Neural cell (in vitro differentiated cells): ENCODE measurements around the gene MLIP. TPM values are rescaled to one million over a fixed set of nuclear protein-coding genes. Genes with fewer than 3 reads are reported as not detected.

Experiments used
- H2AFZ ChIP-seq: fragments of 200-600, 300-800 bp; sonication (generic), shearing (Covaris generic); 2 replicates; pipeline ENCODE4 v1.6.0; 2014; ENCODE audit warnings: low read depth, mild to moderate bottlenecking, antibody characterized with exemption, low read length, moderate library complexity
- H3F3A ChIP-seq: fragments of 200-600 bp; shearing (Covaris generic); 2 replicates; pipeline ENCODE4 v1.6.1; 2016; ENCODE audit warnings: mild to moderate bottlenecking, moderate library complexity, mixed read lengths, antibody characterized with exemption, low read length; ENCODE audit not compliant: insufficient read depth, poor library complexity, severe bottlenecking
- H3K27ac ChIP-seq: fragments of 200-600, 300-800 bp; sonication (generic), shearing (Covaris generic); 2 replicates; pipeline ENCODE4 v1.5.1; 2014; ENCODE audit warnings: mild to moderate bottlenecking, low read length, moderate library complexity
- H3K27me3 ChIP-seq: fragments of 300-800, 200-600 bp; sonication (generic), shearing (Covaris generic); 2 replicates; pipeline ENCODE4 v1.6.0; 2014; ENCODE audit warnings: mild to moderate bottlenecking, low read depth, low read length, moderate library complexity; ENCODE audit not compliant: insufficient read depth
- H3K36me3 ChIP-seq: fragments of 300-800, 200-600 bp; sonication (generic), shearing (Covaris generic); 2 replicates; pipeline ENCODE4 v1.5.1; 2014; ENCODE audit warnings: mild to moderate bottlenecking, antibody characterized with exemption, low read length, moderate library complexity; ENCODE audit not compliant: insufficient read depth
- H3K4me2 ChIP-seq: fragments of 300-800, 200-600 bp; sonication (generic), shearing (Covaris generic); 2 replicates; pipeline ENCODE4 v1.6.0; 2014; ENCODE audit warnings: mild to moderate bottlenecking, low read length
- H3K4me3 ChIP-seq: fragments of 300-800, 200-600 bp; sonication (generic), shearing (Covaris generic); 2 replicates; pipeline ENCODE4 v1.5.1; 2014; ENCODE audit warnings: mild to moderate bottlenecking, low read length, moderate library complexity
- H3K79me2 ChIP-seq: fragments of 200-600 bp; shearing (Covaris generic); replicated peaks from 2 replicates; pipeline ENCODE4 v1.6.0; 2014; ENCODE audit warnings: mild to moderate bottlenecking, low read length, moderate library complexity; ENCODE audit not compliant: insufficient read depth
- H3K9ac ChIP-seq: fragments of 300-800, 200-600 bp; sonication (generic), shearing (Covaris generic); 2 replicates; pipeline ENCODE4 v1.6.1; 2016; ENCODE audit warnings: mild to moderate bottlenecking, low read length, mixed read lengths
- H3K9me2 ChIP-seq: fragments of 200-600 bp; shearing (Covaris generic); 2 replicates; pipeline ENCODE4 v1.6.1; 2016; ENCODE audit warnings: mild to moderate bottlenecking, low read length, mixed read lengths; ENCODE audit not compliant: insufficient read depth
- H3K9me3 ChIP-seq: fragments of 200-600, 300-800 bp; sonication (generic), shearing (Covaris generic); 2 replicates; pipeline ENCODE4 v1.6.1; 2016; ENCODE audit warnings: mild to moderate bottlenecking, mixed run types, low read length, moderate library complexity, mixed read lengths
- H4K20me1 ChIP-seq: fragments of 200-600 bp; shearing (Covaris generic); 2 replicates; pipeline ENCODE4 v1.6.1; 2016; ENCODE audit warnings: mild to moderate bottlenecking, mixed run types; ENCODE audit not compliant: insufficient read depth
- EP300 ChIP-seq: fragments of 450-650 bp; conservative IDR thresholded peaks from 2 replicates; pipeline ENCODE4 v1.6.1; 2014; ENCODE audit warnings: antibody characterized with exemption, mild to moderate bottlenecking, moderate library complexity; ENCODE audit not compliant: poor library complexity, severe bottlenecking
- EZH2 ChIP-seq: fragments of 200-600, 300-800 bp; shearing (Covaris generic), sonication (generic); IDR thresholded peaks from 2 replicates; pipeline ENCODE4 v1.6.1; 2014; ENCODE audit warnings: antibody characterized with exemption, low read length, borderline replicate concordance, mild to moderate bottlenecking; ENCODE audit not compliant: insufficient read depth, poor library complexity, severe bottlenecking
- MXI1 ChIP-seq: fragments of 450-650 bp; conservative IDR thresholded peaks from 2 replicates; pipeline ENCODE4 v1.6.1; 2014; ENCODE audit warnings: antibody characterized with exemption, mild to moderate bottlenecking; ENCODE audit not compliant: poor library complexity, severe bottlenecking
- POLR2AphosphoS5 ChIP-seq: IDR thresholded peaks from 2 replicates; pipeline ENCODE4 v1.6.1; 2012
- RAD21 ChIP-seq: fragments of 450-650 bp; conservative IDR thresholded peaks from 2 replicates; pipeline ENCODE4 v1.6.1; 2014; ENCODE audit warnings: antibody characterized with exemption, mild to moderate bottlenecking, moderate library complexity
- SMC3 ChIP-seq: fragments of 450-650 bp; conservative IDR thresholded peaks from 2 replicates; pipeline ENCODE4 v1.6.1; 2014; ENCODE audit warnings: antibody characterized with exemption, mild to moderate bottlenecking, moderate library complexity; ENCODE audit not compliant: poor library complexity
- TAF1 ChIP-seq: IDR thresholded peaks from 2 replicates; pipeline ENCODE4 v1.6.1; 2012; ENCODE audit warnings: low read depth
- polyA plus RNA-seq: library from polyadenylated mRNA; depleted of rRNA; stranded (reverse); fragments of >200 nt; gene quantifications from 2 replicates; pipeline ENCODE4 v1.2.3, GENCODE V29; 2014
- TF ChIP-seq, protein P1 (sequence below): IDR thresholded peaks from 2 replicates; pipeline ENCODE4 v1.6.1; 2012; ENCODE audit warnings: borderline replicate concordance
- TF ChIP-seq, protein P2 (sequence below): fragments of 450-650 bp; IDR thresholded peaks from 2 replicates; pipeline ENCODE4 v1.5.1; 2014; ENCODE audit warnings: antibody characterized with exemption, mild to moderate bottlenecking, moderate library complexity; ENCODE audit not compliant: poor library complexity, severe bottlenecking

Gene MLIP
- polyA plus RNA-seq, 1 donor from 2014 or later, result not detected

DNA sequence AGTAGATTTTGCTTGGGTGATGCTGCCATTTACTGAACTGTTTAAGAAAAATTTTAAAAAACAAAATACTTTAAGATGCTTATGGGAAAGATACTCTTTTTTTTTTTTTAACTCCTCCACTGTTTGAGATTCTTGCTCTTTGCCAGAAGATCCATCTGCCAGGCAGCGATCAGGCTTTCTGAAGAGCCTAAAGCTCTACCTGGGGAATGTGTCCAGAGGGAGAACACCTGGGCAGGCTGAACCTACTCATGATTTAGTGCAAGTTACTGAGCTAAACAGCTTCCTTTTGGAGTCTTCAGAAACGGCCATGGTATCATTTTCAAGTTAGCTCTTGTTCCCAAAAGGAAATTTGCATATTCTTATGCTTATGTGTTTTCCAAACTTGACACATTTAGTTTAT, 23.5 kb upstream of the MLIP start:
- H3K9me3 ChIP-seq, result no peaks in the 10 kb centered on the region
- H3K27ac ChIP-seq, result no peak overlapping the region
- no peak overlapping the region for H2AFZ ChIP-seq
- H3K9ac ChIP-seq, result no peak overlapping the region
- no peak overlapping the region for H3K4me2 ChIP-seq
- no peaks in the 10 kb centered on the region for H3K79me2 ChIP-seq
- no peaks in the 10 kb centered on the region for H3K9me2 ChIP-seq
- no peaks in the 10 kb centered on the region for H4K20me1 ChIP-seq
- no peaks in the 10 kb centered on the region for H3K36me3 ChIP-seq
- H3K4me3 ChIP-seq, result no peak overlapping the region
- no peak for TF ChIP-seq EP300
- no peaks in the 10 kb centered on the region for H3F3A ChIP-seq
- H3K27me3 ChIP-seq, result no peaks in the 10 kb centered on the region

DNA sequence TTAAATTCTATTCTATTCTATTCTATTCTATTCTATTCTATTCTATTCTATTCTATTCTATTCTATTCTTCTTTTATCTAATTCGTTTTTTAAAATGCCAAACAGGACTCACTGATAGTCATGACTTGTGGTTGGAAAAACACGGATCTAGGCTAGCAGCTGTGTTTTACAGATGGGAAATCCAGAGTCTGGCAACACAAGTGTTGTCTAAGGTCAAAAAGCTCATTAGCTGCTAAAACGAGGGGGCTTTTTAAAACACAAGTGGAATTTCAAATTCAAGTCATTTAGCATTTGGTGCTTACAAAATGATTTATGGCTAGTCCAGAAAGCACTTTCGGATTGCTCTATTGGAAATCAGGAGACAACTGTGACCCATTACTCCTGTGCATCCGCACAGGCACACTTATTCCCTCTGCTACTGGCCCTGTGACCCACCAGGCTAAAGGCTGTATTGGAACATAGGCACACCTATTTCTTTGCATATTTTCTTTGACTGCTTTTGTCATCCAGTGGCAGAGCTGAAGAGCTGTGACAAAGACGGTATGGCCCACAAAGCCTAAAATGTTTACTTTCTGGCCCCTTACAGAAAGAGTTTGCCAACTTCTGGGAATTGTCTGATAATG, 17.8 kb upstream of the MLIP start:
- no peaks in the 10 kb centered on the region for H3K9me3 ChIP-seq
- H3K4me3 ChIP-seq, result no peak overlapping the region
- H3K36me3 ChIP-seq, result no peaks in the 10 kb centered on the region
- H3K27ac ChIP-seq, result no peak overlapping the region
- TF ChIP-seq TAF1, result no peak
- TF ChIP-seq, protein P1, sequence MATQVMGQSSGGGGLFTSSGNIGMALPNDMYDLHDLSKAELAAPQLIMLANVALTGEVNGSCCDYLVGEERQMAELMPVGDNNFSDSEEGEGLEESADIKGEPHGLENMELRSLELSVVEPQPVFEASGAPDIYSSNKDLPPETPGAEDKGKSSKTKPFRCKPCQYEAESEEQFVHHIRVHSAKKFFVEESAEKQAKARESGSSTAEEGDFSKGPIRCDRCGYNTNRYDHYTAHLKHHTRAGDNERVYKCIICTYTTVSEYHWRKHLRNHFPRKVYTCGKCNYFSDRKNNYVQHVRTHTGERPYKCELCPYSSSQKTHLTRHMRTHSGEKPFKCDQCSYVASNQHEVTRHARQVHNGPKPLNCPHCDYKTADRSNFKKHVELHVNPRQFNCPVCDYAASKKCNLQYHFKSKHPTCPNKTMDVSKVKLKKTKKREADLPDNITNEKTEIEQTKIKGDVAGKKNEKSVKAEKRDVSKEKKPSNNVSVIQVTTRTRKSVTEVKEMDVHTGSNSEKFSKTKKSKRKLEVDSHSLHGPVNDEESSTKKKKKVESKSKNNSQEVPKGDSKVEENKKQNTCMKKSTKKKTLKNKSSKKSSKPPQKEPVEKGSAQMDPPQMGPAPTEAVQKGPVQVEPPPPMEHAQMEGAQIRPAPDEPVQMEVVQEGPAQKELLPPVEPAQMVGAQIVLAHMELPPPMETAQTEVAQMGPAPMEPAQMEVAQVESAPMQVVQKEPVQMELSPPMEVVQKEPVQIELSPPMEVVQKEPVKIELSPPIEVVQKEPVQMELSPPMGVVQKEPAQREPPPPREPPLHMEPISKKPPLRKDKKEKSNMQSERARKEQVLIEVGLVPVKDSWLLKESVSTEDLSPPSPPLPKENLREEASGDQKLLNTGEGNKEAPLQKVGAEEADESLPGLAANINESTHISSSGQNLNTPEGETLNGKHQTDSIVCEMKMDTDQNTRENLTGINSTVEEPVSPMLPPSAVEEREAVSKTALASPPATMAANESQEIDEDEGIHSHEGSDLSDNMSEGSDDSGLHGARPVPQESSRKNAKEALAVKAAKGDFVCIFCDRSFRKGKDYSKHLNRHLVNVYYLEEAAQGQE, result no peak
- no peak for TF ChIP-seq POLR2AphosphoS5
- TF ChIP-seq EZH2, result no peak
- TF ChIP-seq SMC3, result no peak
- TF ChIP-seq, protein P2, sequence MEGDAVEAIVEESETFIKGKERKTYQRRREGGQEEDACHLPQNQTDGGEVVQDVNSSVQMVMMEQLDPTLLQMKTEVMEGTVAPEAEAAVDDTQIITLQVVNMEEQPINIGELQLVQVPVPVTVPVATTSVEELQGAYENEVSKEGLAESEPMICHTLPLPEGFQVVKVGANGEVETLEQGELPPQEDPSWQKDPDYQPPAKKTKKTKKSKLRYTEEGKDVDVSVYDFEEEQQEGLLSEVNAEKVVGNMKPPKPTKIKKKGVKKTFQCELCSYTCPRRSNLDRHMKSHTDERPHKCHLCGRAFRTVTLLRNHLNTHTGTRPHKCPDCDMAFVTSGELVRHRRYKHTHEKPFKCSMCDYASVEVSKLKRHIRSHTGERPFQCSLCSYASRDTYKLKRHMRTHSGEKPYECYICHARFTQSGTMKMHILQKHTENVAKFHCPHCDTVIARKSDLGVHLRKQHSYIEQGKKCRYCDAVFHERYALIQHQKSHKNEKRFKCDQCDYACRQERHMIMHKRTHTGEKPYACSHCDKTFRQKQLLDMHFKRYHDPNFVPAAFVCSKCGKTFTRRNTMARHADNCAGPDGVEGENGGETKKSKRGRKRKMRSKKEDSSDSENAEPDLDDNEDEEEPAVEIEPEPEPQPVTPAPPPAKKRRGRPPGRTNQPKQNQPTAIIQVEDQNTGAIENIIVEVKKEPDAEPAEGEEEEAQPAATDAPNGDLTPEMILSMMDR, result no peak
- no peak for TF ChIP-seq MXI1
- TF ChIP-seq EP300, result no peak
- no peak for TF ChIP-seq RAD21
- H2AFZ ChIP-seq, result no peak overlapping the region
- H4K20me1 ChIP-seq, result no peaks in the 10 kb centered on the region
- no peak overlapping the region for H3K9ac ChIP-seq
- H3K79me2 ChIP-seq, result no peaks in the 10 kb centered on the region
- no peak overlapping the region for H3K4me2 ChIP-seq
- no peaks in the 10 kb centered on the region for H3K27me3 ChIP-seq
- no peaks in the 10 kb centered on the region for H3K9me2 ChIP-seq
- H3F3A ChIP-seq, result no peaks in the 10 kb centered on the region

DNA sequence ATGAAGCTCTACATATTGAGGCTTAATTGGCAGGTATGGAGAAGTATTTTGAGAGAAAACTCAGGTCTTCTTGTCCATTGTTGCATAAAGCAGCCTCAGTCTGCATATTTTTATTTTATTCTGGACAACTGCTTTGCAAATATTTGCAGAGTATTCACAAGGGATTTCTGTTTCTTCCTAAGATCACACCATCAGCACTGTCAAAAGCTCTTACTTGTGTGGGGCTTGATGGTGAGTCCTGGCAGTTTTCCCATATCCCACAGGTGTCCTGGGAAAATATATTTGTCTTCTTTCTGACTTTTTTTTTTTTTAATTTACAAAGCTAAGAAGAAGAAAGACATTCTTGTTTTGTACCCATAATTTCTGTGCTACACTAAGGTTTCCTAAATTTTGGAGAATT, 16.9 kb upstream of the MLIP start:
- TF ChIP-seq, protein P2, result no peak
- no peaks in the 10 kb centered on the region for H3K79me2 ChIP-seq
- H3K9me3 ChIP-seq, result no peaks in the 10 kb centered on the region
- no peaks in the 10 kb centered on the region for H3K27me3 ChIP-seq
- no peaks in the 10 kb centered on the region for H3F3A ChIP-seq
- H4K20me1 ChIP-seq, result no peaks in the 10 kb centered on the region
- no peaks in the 10 kb centered on the region for H3K36me3 ChIP-seq
- H3K9ac ChIP-seq, result no peak overlapping the region
- H3K9me2 ChIP-seq, result no peaks in the 10 kb centered on the region
- no peak overlapping the region for H3K4me2 ChIP-seq
- H3K27ac ChIP-seq, result no peak overlapping the region
- no peak overlapping the region for H3K4me3 ChIP-seq
- no peak overlapping the region for H2AFZ ChIP-seq
